ENCODE results near the gene GRIN2A.

Gene GRIN2A

GRCh38 chr16:10027553-10027952 is 154.7 kb downstream of the GRIN2A start:
- DNase-seq: no peak

GRCh38 chr16:10026593-10026992 is 155.6 kb downstream of the GRIN2A start:
- no peak for DNase-seq

- no peak for DNase-seq
These were observed 160.1 kb downstream of the GRIN2A start for GRCh38 chr16:10022098-10022497.

GRCh38 chr16:10020866-10021265 is 161.4 kb downstream of the GRIN2A start:
- no peak for DNase-seq

- DNase-seq: no peak
These were observed 165.5 kb downstream of the GRIN2A start for GRCh38 chr16:10016752-10017151.

GRCh38 chr16:10015397-10015796 is 166.8 kb downstream of the GRIN2A start:
- no peak for DNase-seq

GRCh38 chr16:10013774-10014173 is 168.5 kb downstream of the GRIN2A start:
- no peak for DNase-seq

- DNase-seq: no peak
These were observed 168.9 kb downstream of the GRIN2A start for GRCh38 chr16:10013364-10013763.

GRCh38 chr16:10009684-10010083 is 172.5 kb downstream of the GRIN2A start:
- DNase-seq: no peak

- no peak for DNase-seq
These were observed 178.7 kb downstream of the GRIN2A start for GRCh38 chr16:10003486-10003885.

- no peak for DNase-seq
These were observed 180.9 kb downstream of the GRIN2A start for GRCh38 chr16:10001258-10001775.

- DNase-seq: no peak
These were observed 186.0 kb downstream of the GRIN2A start for GRCh38 chr16:9996221-9996620.

GRCh38 chr16:9992441-9992840 is 189.8 kb downstream of the GRIN2A start:
- DNase-seq: no peak

- no peak for DNase-seq
These were observed 201.2 kb downstream of the GRIN2A start for GRCh38 chr16:9980981-9981380.

GRCh38 chr16:9978160-9978725 is 204.0 kb downstream of the GRIN2A start:
- DNase-seq: no peak

GRCh38 chr16:9977333-9977897 is 204.8 kb downstream of the GRIN2A start:
- no peak for DNase-seq

- no peak for DNase-seq
These were observed 205.6 kb downstream of the GRIN2A start for GRCh38 chr16:9976601-9977000.

GRCh38 chr16:9971907-9972306 is 210.3 kb downstream of the GRIN2A start:
- no peak for DNase-seq

- DNase-seq: no peak
These were observed 211.4 kb downstream of the GRIN2A start for GRCh38 chr16:9970796-9971195.

- no peak for DNase-seq
These were observed 212.0 kb downstream of the GRIN2A start for GRCh38 chr16:9970244-9970643.

GRCh38 chr16:9969580-9969979 is 212.6 kb downstream of the GRIN2A start:
- DNase-seq: no peak

GRCh38 chr16:9966569-9967157 is 215.6 kb downstream of the GRIN2A start:
- DNase-seq: no peak

- no peak for DNase-seq
These were observed 217.1 kb downstream of the GRIN2A start for GRCh38 chr16:9965079-9965478.

- no peak for DNase-seq
These were observed 217.8 kb downstream of the GRIN2A start for GRCh38 chr16:9964426-9964825.

- DNase-seq: no peak
These were observed 224.8 kb downstream of the GRIN2A start for GRCh38 chr16:9957433-9957832.

Measured in NCI-H524 treated with DMSO at 0.1 percent for 48 hours (cell line).